Liver (tissue), 9 donors: ENCODE results near the gene LDLRAD4. TPM values are rescaled to one million over a fixed set of nuclear protein-coding genes. Genes with fewer than 3 reads are reported as not detected.

ENCODE experiments used
- DNase-seq: peaks from one replicate; pipeline ENCODE4 v3.0.0-alpha.2; 2017; ENCODE audit warnings: low spot score
- H3K27ac ChIP-seq, 2 donors: one replicate each; pipeline ENCODE4 v1.7.0; 2013; ENCODE audit warnings: inconsistent platforms in 2 of 2, low read length in 2 of 2, control low read depth in 1 of 2, low read depth in 1 of 2, mild to moderate bottlenecking in 1 of 2
- H3K27me3 ChIP-seq, 4 donors: one replicate each; pipeline versions ENCODE4 v1.6.1 to v1.7.0; 2013; ENCODE audit warnings: low read length in 3 of 4, inconsistent platforms in 1 of 4, mild to moderate bottlenecking in 1 of 4, moderate library complexity in 1 of 4; ENCODE audit not compliant: control insufficient read depth in 4 of 4, insufficient read depth in 4 of 4
- H3K36me3 ChIP-seq, 4 donors: one replicate each; pipeline versions ENCODE4 v1.6.1 to v1.7.0; 2013; ENCODE audit warnings: low read length in 3 of 4, mild to moderate bottlenecking in 3 of 4, low read depth in 1 of 4, moderate library complexity in 1 of 4; ENCODE audit not compliant: control insufficient read depth in 4 of 4, insufficient read depth in 3 of 4
- H3K4me1 ChIP-seq, 4 donors: one replicate each; pipeline versions ENCODE4 v1.6.1 to v1.7.0; 2013; ENCODE audit warnings: low read length in 3 of 4, mild to moderate bottlenecking in 3 of 4, moderate library complexity in 1 of 4; ENCODE audit not compliant: control insufficient read depth in 4 of 4, insufficient read depth in 4 of 4
- H3K4me3 ChIP-seq, 3 donors: one replicate each; pipeline versions ENCODE4 v1.6.1 to v1.7.0; 2013; ENCODE audit warnings: low read length in 3 of 3, control low read depth in 1 of 3, low read depth in 1 of 3, mild to moderate bottlenecking in 1 of 3
- H3K9ac ChIP-seq, 2 donors: one replicate each; pipeline ENCODE4 v1.7.0; 2013; ENCODE audit warnings: low read length in 2 of 2, mild to moderate bottlenecking in 2 of 2, moderate library complexity in 2 of 2, control low read depth in 1 of 2, low read depth in 1 of 2
- H3K9me3 ChIP-seq, 4 donors: one replicate each; pipeline versions ENCODE4 v1.6.1 to v1.7.0; 2013; ENCODE audit warnings: low read length in 3 of 4; ENCODE audit not compliant: control insufficient read depth in 4 of 4
- ATF3 ChIP-seq: IDR thresholded peaks from 2 replicates; pipeline ENCODE4 v1.6.1; 2016; ENCODE audit warnings: antibody characterized with exemption
- CTCF ChIP-seq: fragments of 150-350 bp; IDR thresholded peaks from 2 replicates; pipeline ENCODE4 v1.5.1; 2017; ENCODE audit warnings: improper control_type of control experiment, low read depth, low read length; ENCODE audit not compliant: missing input control
- EGR1 ChIP-seq, 2 donors: IDR thresholded peaks; 2 replicates each; pipeline ENCODE4 v1.6.1; 2016 to 2018; ENCODE audit warnings: antibody characterized with exemption in 2 of 2, low read depth in 2 of 2
- FOXA1 ChIP-seq: IDR thresholded peaks from 2 replicates; pipeline ENCODE4 v1.6.1; 2016; ENCODE audit warnings: antibody characterized with exemption
- FOXA2 ChIP-seq: IDR thresholded peaks from 2 replicates; pipeline ENCODE4 v1.6.1; 2016; ENCODE audit warnings: antibody characterized with exemption
- GABPA ChIP-seq, 2 donors: IDR thresholded peaks in 1 of 2; conservative IDR thresholded peaks in 1 of 2; 2 replicates each; pipeline ENCODE4 v1.6.1; 2016; ENCODE audit warnings: antibody characterized with exemption in 2 of 2, mild to moderate bottlenecking in 1 of 2, moderate library complexity in 1 of 2
- HNF4A ChIP-seq, 2 donors: conservative IDR thresholded peaks; 2 replicates each; pipeline ENCODE4 v1.6.1; 2016; ENCODE audit warnings: antibody characterized with exemption in 2 of 2, mild to moderate bottlenecking in 2 of 2
- HNF4G ChIP-seq: IDR thresholded peaks from 2 replicates; pipeline ENCODE4 v1.6.1; 2016; ENCODE audit warnings: antibody characterized with exemption
- JUND ChIP-seq, 2 donors: IDR thresholded peaks; 2 replicates each; pipeline ENCODE4 v1.6.1; 2016; ENCODE audit warnings: antibody characterized with exemption in 2 of 2
- MAX ChIP-seq: IDR thresholded peaks from 2 replicates; pipeline ENCODE4 v1.6.1; 2016; ENCODE audit warnings: antibody characterized with exemption
- NR2F2 ChIP-seq: IDR thresholded peaks from 2 replicates; pipeline ENCODE4 v1.6.1; 2016; ENCODE audit warnings: antibody characterized with exemption
- RAD21 ChIP-seq, 2 donors: IDR thresholded peaks; 2 replicates each; pipeline ENCODE4 v1.6.1; 2016; ENCODE audit warnings: antibody characterized with exemption in 2 of 2, mild to moderate bottlenecking in 2 of 2
- REST ChIP-seq: IDR thresholded peaks from 2 replicates; pipeline ENCODE4 v1.6.1; 2016; ENCODE audit warnings: antibody characterized with exemption, mild to moderate bottlenecking
- RXRA ChIP-seq, 2 donors: IDR thresholded peaks; 2 replicates each; pipeline ENCODE4 v1.6.1; 2017 to 2018; ENCODE audit warnings: antibody characterized with exemption in 2 of 2, mild to moderate bottlenecking in 1 of 2
- SP1 ChIP-seq: IDR thresholded peaks from 2 replicates; pipeline ENCODE4 v1.6.1; 2018; ENCODE audit warnings: antibody characterized with exemption, mild to moderate bottlenecking
- TAF1 ChIP-seq: conservative IDR thresholded peaks from 2 replicates; pipeline ENCODE4 v1.6.1; 2016; ENCODE audit warnings: antibody characterized with exemption, mild to moderate bottlenecking
- YY1 ChIP-seq: IDR thresholded peaks from 2 replicates; pipeline ENCODE4 v1.6.1; 2016; ENCODE audit warnings: antibody characterized with exemption, mild to moderate bottlenecking
- ZBTB33 ChIP-seq: IDR thresholded peaks from 2 replicates; pipeline ENCODE4 v1.6.1; 2016; ENCODE audit warnings: antibody characterized with exemption
- WGBS: extraction: QIAGEN DNeasy Blood & Tissue Kit; methylation state at CpG from one replicate; pipeline ENCODE4 v1.1.7; 2013; 5-methylcytosine and 5-hydroxymethylcytosine counted together
- polyA plus RNA-seq, 2 donors: library from polyadenylated mRNA; stranded (reverse) in 1 of 2; unstranded in 1 of 2; fragments of 200-250 nt in 1 of 2; fragments of >200 nt in 1 of 2; fragmentation: Nextera tagmentation in 1 of 2; extraction: Ambion mirVana in 1 of 2; gene quantifications; one replicate each; pipeline versions ENCODE4 v1.2.1 to v1.2.3, GENCODE V29; 2013 to 2015
- total RNA-seq, 2 donors: library from RNA; depleted of rRNA; stranded (reverse); fragments of >200 nt; gene quantifications; one replicate each; pipeline ENCODE4 v1.2.3, GENCODE V29; 2014
- donor health status: healthy.
- donor health status: healthy.
- donor health status: healthy.
- donor health status: healthy.
- donor health status: healthy.

The LDLRAD4 gene
- total and polyA plus RNA-seq, 4 donors: 4.8 to 41.7 (median 12.7) TPM

GRCh38 chr18:13291745-13292447 is 73.3 kb downstream of the LDLRAD4 start:
- Histone ChIP-seq H3K4me1 (peaks cover 4 to 15% (median 7%) of the 10 kb centered on the region in 4 donors), H3K4me3 (no peak overlapping the region), H3K27me3 (no peaks in the 10 kb centered on the region), H3K9me3 (no peaks in the 10 kb centered on the region), H3K36me3 (no peaks in the 10 kb centered on the region), H3K9ac (no peak overlapping the region), H3K27ac (no peak overlapping the region)
- 80% methylated on average over 7 of the region's 7 CpGs for WGBS
- no peak for DNase-seq
- no peak for TF ChIP-seq FOXA1
- TF ChIP-seq MAX: no peak
- no peak for TF ChIP-seq CTCF
- TF ChIP-seq NR2F2: no peak
- TF ChIP-seq FOXA2: no peak
- no peak for TF ChIP-seq RXRA (IDR thresholded peaks at IDR 0.05)
- no peak for TF ChIP-seq YY1
- TF ChIP-seq GABPA (IDR thresholded peaks at IDR 0.05 in 1 of 2, conservative IDR thresholded peaks at IDR 0.05 in 1 of 2): no peak
- no peak for TF ChIP-seq JUND (IDR thresholded peaks at IDR 0.05)
- TF ChIP-seq RAD21 (IDR thresholded peaks at IDR 0.05): no peak
- TF ChIP-seq TAF1: no peak
- no peak for TF ChIP-seq REST
- TF ChIP-seq EGR1 (IDR thresholded peaks at IDR 0.05; ENCODE audit: low read depth in 2 of 2): no peak
- no peak for TF ChIP-seq SP1
- no peak for TF ChIP-seq ZBTB33
- no peak for TF ChIP-seq HNF4G
- no peak for TF ChIP-seq ATF3
- TF ChIP-seq HNF4A (conservative IDR thresholded peaks at IDR 0.05): no peak
